ENCODE measurements around the gene AQP12A. TPM values are rescaled to one million over a fixed set of nuclear protein-coding genes. Genes with fewer than 3 reads are reported as not detected.

The AQP12A gene
- polyA plus RNA-seq, 1 donor (not counting 4 experiments of a cell fraction or from before 2014, with no cell fraction given), result not detected

GRCh38 chr2:240727439-240727838 is 35.8 kb downstream of the AQP12A start:
- Histone ChIP-seq H3K9me3 (ENCODE audit: control insufficient read depth, low read depth, low read length) (no peaks in the 10 kb centered on the region), H3K27ac (ENCODE audit: control insufficient read depth, insufficient read depth, low read length) (no peak overlapping the region), H2AFZ (ENCODE audit: control insufficient read depth, low read length) (no peak overlapping the region), H3K4me3 (ENCODE audit: control insufficient read depth in 2 of 3, extremely low read depth in 1 of 3, insufficient read depth in 2 of 3, low read depth in 1 of 3, low read length in 3 of 3) (no peak overlapping the region), H3K4me2 (ENCODE audit: control insufficient read depth, extremely low read depth, insufficient read depth, low read depth, low read length) (no peak overlapping the region), H3K36me3 (ENCODE audit: control insufficient read depth in 2 of 2, extremely low read depth in 1 of 2, insufficient read depth in 2 of 2, low read length in 2 of 2) (no peaks in the 10 kb centered on the region), H3K9ac (ENCODE audit: control insufficient read depth, extremely low read depth, insufficient read depth, low read length) (no peak overlapping the region), H3K9me1 (ENCODE audit: control insufficient read depth, extremely low read depth, insufficient read depth, low read length) (no peaks in the 10 kb centered on the region), H3K79me2 (ENCODE audit: control insufficient read depth, insufficient read depth, low read length) (no peaks in the 10 kb centered on the region), H4K20me1 (ENCODE audit: control insufficient read depth, extremely low read depth, insufficient read depth, low read length) (no peaks in the 10 kb centered on the region), H3K4me1 (ENCODE audit: control insufficient read depth, extremely low read depth, insufficient read depth, low read length) (no peaks in the 10 kb centered on the region), H3K27me3 (ENCODE audit: control insufficient read depth, extremely low read depth, insufficient read depth, low read length) (peaks cover 18% of the 10 kb centered on the region)
- no peak for FAIRE-seq
- dilution Hi-C loops (cut with MboI; ENCODE audit: extremely low pct_ligation_motif_present, low sequenced_read_pairs), result no loop called here
- TF ChIP-seq, protein P1, sequence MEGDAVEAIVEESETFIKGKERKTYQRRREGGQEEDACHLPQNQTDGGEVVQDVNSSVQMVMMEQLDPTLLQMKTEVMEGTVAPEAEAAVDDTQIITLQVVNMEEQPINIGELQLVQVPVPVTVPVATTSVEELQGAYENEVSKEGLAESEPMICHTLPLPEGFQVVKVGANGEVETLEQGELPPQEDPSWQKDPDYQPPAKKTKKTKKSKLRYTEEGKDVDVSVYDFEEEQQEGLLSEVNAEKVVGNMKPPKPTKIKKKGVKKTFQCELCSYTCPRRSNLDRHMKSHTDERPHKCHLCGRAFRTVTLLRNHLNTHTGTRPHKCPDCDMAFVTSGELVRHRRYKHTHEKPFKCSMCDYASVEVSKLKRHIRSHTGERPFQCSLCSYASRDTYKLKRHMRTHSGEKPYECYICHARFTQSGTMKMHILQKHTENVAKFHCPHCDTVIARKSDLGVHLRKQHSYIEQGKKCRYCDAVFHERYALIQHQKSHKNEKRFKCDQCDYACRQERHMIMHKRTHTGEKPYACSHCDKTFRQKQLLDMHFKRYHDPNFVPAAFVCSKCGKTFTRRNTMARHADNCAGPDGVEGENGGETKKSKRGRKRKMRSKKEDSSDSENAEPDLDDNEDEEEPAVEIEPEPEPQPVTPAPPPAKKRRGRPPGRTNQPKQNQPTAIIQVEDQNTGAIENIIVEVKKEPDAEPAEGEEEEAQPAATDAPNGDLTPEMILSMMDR (optimal IDR thresholded peaks at IDR 0.05 in 1 of 3, IDR thresholded peaks at IDR 0.05 in 1 of 3, conservative IDR thresholded peaks at IDR 0.05 in 1 of 3; ENCODE audit: extremely low read depth in 1 of 3, insufficient read depth in 2 of 3, low read length in 3 of 3), result no peak
- no peak for TF ChIP-seq EZH2 (IDR thresholded peaks at IDR 0.05; ENCODE audit: low read length)
- no peak for DNase-seq (ENCODE audit: low read depth, low spot score)

- Histone ChIP-seq H3K4me1 (ENCODE audit: control insufficient read depth, extremely low read depth, insufficient read depth, low read length) (no peaks in the 10 kb centered on the region), H3K9me3 (ENCODE audit: control insufficient read depth, low read depth, low read length) (no peaks in the 10 kb centered on the region), H2AFZ (ENCODE audit: control insufficient read depth, low read length) (no peak overlapping the region), H4K20me1 (ENCODE audit: control insufficient read depth, extremely low read depth, insufficient read depth, low read length) (no peaks in the 10 kb centered on the region), H3K4me3 (ENCODE audit: control insufficient read depth in 2 of 3, extremely low read depth in 1 of 3, insufficient read depth in 2 of 3, low read depth in 1 of 3, low read length in 3 of 3) (no peak overlapping the region), H3K9me1 (ENCODE audit: control insufficient read depth, extremely low read depth, insufficient read depth, low read length) (no peaks in the 10 kb centered on the region), H3K79me2 (ENCODE audit: control insufficient read depth, insufficient read depth, low read length) (no peaks in the 10 kb centered on the region), H3K36me3 (ENCODE audit: control insufficient read depth in 2 of 2, extremely low read depth in 1 of 2, insufficient read depth in 2 of 2, low read length in 2 of 2) (no peaks in the 10 kb centered on the region), H3K4me2 (ENCODE audit: control insufficient read depth, extremely low read depth, insufficient read depth, low read depth, low read length) (no peak overlapping the region), H3K27me3 (ENCODE audit: control insufficient read depth, extremely low read depth, insufficient read depth, low read length) (peaks cover 18% of the 10 kb centered on the region), H3K27ac (ENCODE audit: control insufficient read depth, insufficient read depth, low read length) (no peak overlapping the region), H3K9ac (ENCODE audit: control insufficient read depth, extremely low read depth, insufficient read depth, low read length) (no peak overlapping the region)
- dilution Hi-C loops (cut with MboI; ENCODE audit: extremely low pct_ligation_motif_present, low sequenced_read_pairs), result no loop called here
- no peak for TF ChIP-seq EZH2 (IDR thresholded peaks at IDR 0.05; ENCODE audit: low read length)
- TF ChIP-seq, protein P1 (optimal IDR thresholded peaks at IDR 0.05 in 1 of 3, IDR thresholded peaks at IDR 0.05 in 1 of 3, conservative IDR thresholded peaks at IDR 0.05 in 1 of 3; ENCODE audit: extremely low read depth in 1 of 3, insufficient read depth in 2 of 3, low read length in 3 of 3), result no peak
- FAIRE-seq (no peak), DNase-seq (ENCODE audit: low read depth, low spot score) (no peak)
Measured at GRCh38 chr2:240727913-240728312, 36.2 kb downstream of the AQP12A start.
